HEK293 (cell line): Measurements from ENCODE around the gene AKR1C3.

Experiments used
- CTCF ChIA-PET: fragments of 350-600 bp; formaldehyde crosslinking; extraction: SDS; loops from one replicate; lab custom pipeline; 2021; ENCODE audit warnings: antibody characterized with exemption; lab: Yijun Ruan, JAX
- POLR2A ChIA-PET: fragments of 300-600 bp; formaldehyde crosslinking; extraction: SDS; loops from one replicate; lab custom pipeline; 2020; ENCODE audit warnings: antibody characterized with exemption, inconsistent platforms; lab: Yijun Ruan, JAX
- H3K27ac ChIP-seq: fragments of 200-500 bp; sonication (Bioruptor generic); 2 replicates; pipeline ENCODE4 v1.5.1; 2014; ENCODE audit warnings: low read depth, low read length, control low read depth, inconsistent platforms; ENCODE audit errors: extremely low read depth
- H3K36me3 ChIP-seq, 2 experiments: fragments of 200-500 bp in 1 of 2; sonication (Bioruptor generic) in 1 of 2; 1 replicate in 1 of 2; 2 replicates in 1 of 2; pipeline ENCODE4 v1.5.1; 2014 to 2017; ENCODE audit warnings: inconsistent platforms in 2 of 2, low read length in 2 of 2; ENCODE audit not compliant: control insufficient read depth in 2 of 2, insufficient read depth in 1 of 2
- H3K4me1 ChIP-seq: fragments of 200-500 bp; sonication (Bioruptor generic); 2 replicates; pipeline ENCODE4 v1.5.1; 2014; ENCODE audit warnings: mild to moderate bottlenecking, low read length, inconsistent platforms; ENCODE audit not compliant: control insufficient read depth, insufficient read depth
- H3K4me3 ChIP-seq: 2 replicates; pipeline ENCODE4 v1.5.1; 2011; ENCODE audit warnings: low read depth, mild to moderate bottlenecking, control low read depth, low read length, moderate library complexity
- H3K9me3 ChIP-seq: fragments of 200-500 bp; sonication (Bioruptor generic); 2 replicates; pipeline ENCODE4 v1.5.1; 2014; ENCODE audit warnings: low read depth, low read length, inconsistent platforms; ENCODE audit not compliant: control insufficient read depth, insufficient read depth
- HOXC10 ChIP-seq: sonication (generic); formaldehyde crosslinking; IDR thresholded peaks from 2 replicates; pipeline ENCODE4 v1.8.1; 2023; ENCODE audit warnings: mild to moderate bottlenecking, missing genetic modification reagents
- TCF7L2 ChIP-seq: IDR thresholded peaks from 2 replicates; pipeline ENCODE4 v1.6.1; 2011; ENCODE audit warnings: low read depth, mild to moderate bottlenecking, inconsistent platforms, low read length, moderate library complexity, borderline replicate concordance
- TRIM28 ChIP-seq: IDR thresholded peaks from 2 replicates; pipeline ENCODE4 v1.6.1; 2011; ENCODE audit warnings: low read length, control low read depth, borderline replicate concordance
- ZNF146 ChIP-seq: fragments of 450-650 bp; formaldehyde crosslinking; IDR thresholded peaks from 2 replicates; pipeline ENCODE4 v1.5.1; 2016; ENCODE audit warnings: missing biosample characterization, missing genetic modification characterization
- ZNF48 ChIP-seq: fragments of 450-650 bp; formaldehyde crosslinking; IDR thresholded peaks from 2 replicates; pipeline ENCODE4 v1.5.1; 2016; ENCODE audit warnings: missing biosample characterization, missing genetic modification characterization
- ZNF548 ChIP-seq: fragments of 450-650 bp; formaldehyde crosslinking; IDR thresholded peaks from 2 replicates; pipeline ENCODE4 v1.5.1; 2016; ENCODE audit warnings: missing biosample characterization, missing genetic modification characterization
- ZNF549 ChIP-seq: fragments of 450-650 bp; IDR thresholded peaks from 2 replicates; pipeline ENCODE4 v1.5.1; 2018; ENCODE audit warnings: missing biosample characterization, missing genetic modification characterization, mild to moderate bottlenecking, inconsistent platforms, moderate library complexity
- ZNF555 ChIP-seq: fragments of 450-650 bp; formaldehyde crosslinking; conservative IDR thresholded peaks from 2 replicates; pipeline ENCODE4 v1.5.1; 2017; ENCODE audit warnings: missing biosample characterization, mild to moderate bottlenecking, missing genetic modification characterization, inconsistent platforms
- ZNF571 ChIP-seq: fragments of 450-650 bp; formaldehyde crosslinking; IDR thresholded peaks from 2 replicates; pipeline ENCODE4 v1.5.0; 2017; ENCODE audit warnings: missing biosample characterization, missing genetic modification characterization
- ZNF624 ChIP-seq: fragments of 450-650 bp; formaldehyde crosslinking; IDR thresholded peaks from 2 replicates; pipeline ENCODE4 v1.5.1; 2017; ENCODE audit warnings: missing biosample characterization, missing genetic modification characterization
- ZNF626 ChIP-seq: fragments of 450-650 bp; sonication (Bioruptor Pico); formaldehyde crosslinking; IDR thresholded peaks from 2 replicates; pipeline ENCODE4 v1.5.1; 2018; ENCODE audit warnings: missing biosample characterization, missing genetic modification characterization, inconsistent platforms
- ZNF660 ChIP-seq: fragments of 450-650 bp; IDR thresholded peaks from 2 replicates; pipeline ENCODE4 v1.5.1; 2018; ENCODE audit warnings: missing biosample characterization, mild to moderate bottlenecking, missing genetic modification characterization
- ZSCAN16 ChIP-seq: fragments of 450-650 bp; formaldehyde crosslinking; IDR thresholded peaks from 2 replicates; pipeline ENCODE4 v1.5.1; 2016; ENCODE audit warnings: missing biosample characterization, missing genetic modification characterization
- TF ChIP-seq, protein P1 (sequence below): fragments of 450-650 bp; formaldehyde crosslinking; IDR thresholded peaks from 2 replicates; pipeline ENCODE4 v1.5.1; 2016; ENCODE audit warnings: missing biosample characterization, missing genetic modification characterization
- TF ChIP-seq, protein P2 (sequence below): fragments of 450-650 bp; formaldehyde crosslinking; IDR thresholded peaks from 2 replicates; pipeline ENCODE4 v1.5.1; 2016; ENCODE audit warnings: missing biosample characterization, missing genetic modification characterization, borderline replicate concordance
- TF ChIP-seq, protein P3 (sequence below): fragments of 450-650 bp; formaldehyde crosslinking; IDR thresholded peaks from 2 replicates; pipeline ENCODE4 v1.5.1; 2016; ENCODE audit warnings: missing biosample characterization, missing genetic modification characterization
- TF ChIP-seq, protein P4 (sequence below): fragments of 450-650 bp; formaldehyde crosslinking; IDR thresholded peaks from 2 replicates; pipeline ENCODE4 v1.5.1; 2016; ENCODE audit warnings: missing biosample characterization, missing genetic modification characterization
- TF ChIP-seq, protein P5 (sequence below): fragments of 450-650 bp; formaldehyde crosslinking; IDR thresholded peaks from 2 replicates; pipeline ENCODE4 v1.5.1; 2016; ENCODE audit warnings: missing biosample characterization, missing genetic modification characterization, low read depth
- TF ChIP-seq, protein P6 (sequence below): fragments of 450-650 bp; formaldehyde crosslinking; IDR thresholded peaks from 2 replicates; pipeline ENCODE4 v1.5.1; 2016; ENCODE audit warnings: missing biosample characterization, missing genetic modification characterization
- TF ChIP-seq, protein P7 (sequence below): fragments of 450-650 bp; formaldehyde crosslinking; IDR thresholded peaks from 2 replicates; pipeline ENCODE4 v1.5.1; 2017; ENCODE audit warnings: missing biosample characterization, missing genetic modification characterization

Gene AKR1C3

DNA sequence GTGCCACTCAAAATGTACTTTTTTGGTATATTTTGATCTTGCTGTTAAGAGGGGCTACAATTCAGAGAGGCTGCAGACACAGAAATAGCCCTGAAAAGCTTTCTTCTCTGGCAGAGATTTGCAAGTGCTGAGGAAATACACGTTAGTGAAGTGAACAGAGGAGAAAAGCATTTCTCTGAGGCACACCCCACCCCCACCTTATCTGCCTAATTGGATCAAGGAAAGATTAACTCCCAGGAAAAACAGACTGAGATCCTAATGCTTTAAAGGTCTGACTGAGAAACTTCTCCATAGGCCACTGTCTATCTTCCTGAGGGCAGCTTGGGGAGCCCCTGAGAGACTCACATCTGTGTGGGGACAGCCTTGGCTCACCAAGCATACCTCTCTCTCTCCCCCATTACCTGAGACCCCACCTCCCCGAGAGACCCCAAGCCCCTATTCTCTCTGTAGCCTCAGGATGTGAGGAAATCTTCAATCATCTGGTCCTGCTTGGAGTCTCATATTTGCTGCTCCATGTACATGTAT is 14.8 kb upstream of the AKR1C3 start (continued):
- TF ChIP-seq, protein P1, sequence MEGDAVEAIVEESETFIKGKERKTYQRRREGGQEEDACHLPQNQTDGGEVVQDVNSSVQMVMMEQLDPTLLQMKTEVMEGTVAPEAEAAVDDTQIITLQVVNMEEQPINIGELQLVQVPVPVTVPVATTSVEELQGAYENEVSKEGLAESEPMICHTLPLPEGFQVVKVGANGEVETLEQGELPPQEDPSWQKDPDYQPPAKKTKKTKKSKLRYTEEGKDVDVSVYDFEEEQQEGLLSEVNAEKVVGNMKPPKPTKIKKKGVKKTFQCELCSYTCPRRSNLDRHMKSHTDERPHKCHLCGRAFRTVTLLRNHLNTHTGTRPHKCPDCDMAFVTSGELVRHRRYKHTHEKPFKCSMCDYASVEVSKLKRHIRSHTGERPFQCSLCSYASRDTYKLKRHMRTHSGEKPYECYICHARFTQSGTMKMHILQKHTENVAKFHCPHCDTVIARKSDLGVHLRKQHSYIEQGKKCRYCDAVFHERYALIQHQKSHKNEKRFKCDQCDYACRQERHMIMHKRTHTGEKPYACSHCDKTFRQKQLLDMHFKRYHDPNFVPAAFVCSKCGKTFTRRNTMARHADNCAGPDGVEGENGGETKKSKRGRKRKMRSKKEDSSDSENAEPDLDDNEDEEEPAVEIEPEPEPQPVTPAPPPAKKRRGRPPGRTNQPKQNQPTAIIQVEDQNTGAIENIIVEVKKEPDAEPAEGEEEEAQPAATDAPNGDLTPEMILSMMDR = no peak
- TF ChIP-seq, protein P2, sequence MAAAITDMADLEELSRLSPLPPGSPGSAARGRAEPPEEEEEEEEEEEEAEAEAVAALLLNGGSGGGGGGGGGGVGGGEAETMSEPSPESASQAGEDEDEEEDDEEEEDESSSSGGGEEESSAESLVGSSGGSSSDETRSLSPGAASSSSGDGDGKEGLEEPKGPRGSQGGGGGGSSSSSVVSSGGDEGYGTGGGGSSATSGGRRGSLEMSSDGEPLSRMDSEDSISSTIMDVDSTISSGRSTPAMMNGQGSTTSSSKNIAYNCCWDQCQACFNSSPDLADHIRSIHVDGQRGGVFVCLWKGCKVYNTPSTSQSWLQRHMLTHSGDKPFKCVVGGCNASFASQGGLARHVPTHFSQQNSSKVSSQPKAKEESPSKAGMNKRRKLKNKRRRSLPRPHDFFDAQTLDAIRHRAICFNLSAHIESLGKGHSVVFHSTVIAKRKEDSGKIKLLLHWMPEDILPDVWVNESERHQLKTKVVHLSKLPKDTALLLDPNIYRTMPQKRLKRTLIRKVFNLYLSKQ = no peak
- TF ChIP-seq ZNF146 (tag by site-specific recombination) = no peak
- no peak for TF ChIP-seq TCF7L2
- no peak for TF ChIP-seq ZNF624 (tag by site-specific recombination)
- TF ChIP-seq, protein P3, sequence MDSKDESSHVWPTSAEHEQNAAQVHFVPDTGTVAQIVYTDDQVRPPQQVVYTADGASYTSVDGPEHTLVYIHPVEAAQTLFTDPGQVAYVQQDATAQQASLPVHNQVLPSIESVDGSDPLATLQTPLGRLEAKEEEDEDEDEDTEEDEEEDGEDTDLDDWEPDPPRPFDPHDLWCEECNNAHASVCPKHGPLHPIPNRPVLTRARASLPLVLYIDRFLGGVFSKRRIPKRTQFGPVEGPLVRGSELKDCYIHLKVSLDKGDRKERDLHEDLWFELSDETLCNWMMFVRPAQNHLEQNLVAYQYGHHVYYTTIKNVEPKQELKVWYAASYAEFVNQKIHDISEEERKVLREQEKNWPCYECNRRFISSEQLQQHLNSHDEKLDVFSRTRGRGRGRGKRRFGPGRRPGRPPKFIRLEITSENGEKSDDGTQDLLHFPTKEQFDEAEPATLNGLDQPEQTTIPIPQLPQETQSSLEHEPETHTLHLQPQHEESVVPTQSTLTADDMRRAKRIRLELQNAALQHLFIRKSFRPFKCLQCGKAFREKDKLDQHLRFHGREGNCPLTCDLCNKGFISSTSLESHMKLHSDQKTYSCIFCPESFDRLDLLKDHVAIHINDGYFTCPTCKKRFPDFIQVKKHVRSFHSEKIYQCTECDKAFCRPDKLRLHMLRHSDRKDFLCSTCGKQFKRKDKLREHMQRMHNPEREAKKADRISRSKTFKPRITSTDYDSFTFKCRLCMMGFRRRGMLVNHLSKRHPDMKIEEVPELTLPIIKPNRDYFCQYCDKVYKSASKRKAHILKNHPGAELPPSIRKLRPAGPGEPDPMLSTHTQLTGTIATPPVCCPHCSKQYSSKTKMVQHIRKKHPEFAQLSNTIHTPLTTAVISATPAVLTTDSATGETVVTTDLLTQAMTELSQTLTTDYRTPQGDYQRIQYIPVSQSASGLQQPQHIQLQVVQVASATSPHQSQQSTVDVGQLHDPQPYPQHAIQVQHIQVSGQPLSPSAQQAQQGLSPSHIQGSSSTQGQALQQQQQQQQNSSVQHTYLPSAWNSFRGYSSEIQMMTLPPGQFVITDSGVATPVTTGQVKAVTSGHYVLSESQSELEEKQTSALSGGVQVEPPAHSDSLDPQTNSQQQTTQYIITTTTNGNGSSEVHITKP (tag by site-specific recombination) = no peak
- no peak for TF ChIP-seq ZSCAN16 (tag by site-specific recombination)
- TF ChIP-seq ZNF571 (tag by site-specific recombination) = no peak
- TF ChIP-seq, all 188 proteins: peak for 0

DNA sequence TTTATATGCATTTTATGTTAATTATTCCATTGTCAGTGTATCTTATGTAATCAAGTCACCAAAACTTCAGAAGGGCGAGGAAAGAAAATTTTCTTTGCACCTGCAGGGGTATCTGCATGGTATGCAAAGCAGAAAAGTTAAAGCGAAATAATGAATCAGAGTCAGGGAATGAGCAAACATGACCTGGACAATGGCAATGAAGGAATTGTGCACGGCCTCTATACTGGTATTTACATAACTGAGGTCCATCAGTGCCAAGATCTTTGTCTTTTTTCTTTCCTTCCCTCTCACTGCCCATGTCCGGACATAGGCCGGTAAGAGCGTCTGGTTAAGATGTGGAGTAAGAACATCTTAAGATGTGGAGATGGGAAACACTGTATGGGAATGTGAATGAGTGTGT is 14.4 kb upstream of the AKR1C3 start:
- Histone ChIP-seq H3K9me3 (no peaks in the 10 kb centered on the region), H3K4me1 (no peaks in the 10 kb centered on the region)
- CTCF ChIA-PET = no interaction called here
- TF ChIP-seq ZNF548 (tag by site-specific recombination) (no peak), ZNF626 (no peak), ZNF555 (tag by site-specific recombination) (no peak), HOXC10 (CRISPR knock-in tag) (no peak), ZNF48 (tag by site-specific recombination) (no peak), ZNF549 (tag by site-specific recombination) (no peak), ZNF660 (no peak), TRIM28 (no peak)
- TF ChIP-seq, protein P4, sequence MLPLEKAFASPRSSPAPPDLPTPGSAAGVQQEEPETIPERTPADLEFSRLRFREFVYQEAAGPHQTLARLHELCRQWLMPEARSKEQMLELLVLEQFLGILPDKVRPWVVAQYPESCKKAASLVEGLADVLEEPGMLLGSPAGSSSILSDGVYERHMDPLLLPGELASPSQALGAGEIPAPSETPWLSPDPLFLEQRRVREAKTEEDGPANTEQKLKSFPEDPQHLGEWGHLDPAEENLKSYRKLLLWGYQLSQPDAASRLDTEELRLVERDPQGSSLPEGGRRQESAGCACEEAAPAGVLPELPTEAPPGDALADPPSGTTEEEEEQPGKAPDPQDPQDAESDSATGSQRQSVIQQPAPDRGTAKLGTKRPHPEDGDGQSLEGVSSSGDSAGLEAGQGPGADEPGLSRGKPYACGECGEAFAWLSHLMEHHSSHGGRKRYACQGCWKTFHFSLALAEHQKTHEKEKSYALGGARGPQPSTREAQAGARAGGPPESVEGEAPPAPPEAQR (tag by site-specific recombination) = no peak
- TF ChIP-seq, protein P5, sequence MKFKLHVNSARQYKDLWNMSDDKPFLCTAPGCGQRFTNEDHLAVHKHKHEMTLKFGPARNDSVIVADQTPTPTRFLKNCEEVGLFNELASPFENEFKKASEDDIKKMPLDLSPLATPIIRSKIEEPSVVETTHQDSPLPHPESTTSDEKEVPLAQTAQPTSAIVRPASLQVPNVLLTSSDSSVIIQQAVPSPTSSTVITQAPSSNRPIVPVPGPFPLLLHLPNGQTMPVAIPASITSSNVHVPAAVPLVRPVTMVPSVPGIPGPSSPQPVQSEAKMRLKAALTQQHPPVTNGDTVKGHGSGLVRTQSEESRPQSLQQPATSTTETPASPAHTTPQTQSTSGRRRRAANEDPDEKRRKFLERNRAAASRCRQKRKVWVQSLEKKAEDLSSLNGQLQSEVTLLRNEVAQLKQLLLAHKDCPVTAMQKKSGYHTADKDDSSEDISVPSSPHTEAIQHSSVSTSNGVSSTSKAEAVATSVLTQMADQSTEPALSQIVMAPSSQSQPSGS (tag by site-specific recombination) = no peak
- TF ChIP-seq, protein P6, sequence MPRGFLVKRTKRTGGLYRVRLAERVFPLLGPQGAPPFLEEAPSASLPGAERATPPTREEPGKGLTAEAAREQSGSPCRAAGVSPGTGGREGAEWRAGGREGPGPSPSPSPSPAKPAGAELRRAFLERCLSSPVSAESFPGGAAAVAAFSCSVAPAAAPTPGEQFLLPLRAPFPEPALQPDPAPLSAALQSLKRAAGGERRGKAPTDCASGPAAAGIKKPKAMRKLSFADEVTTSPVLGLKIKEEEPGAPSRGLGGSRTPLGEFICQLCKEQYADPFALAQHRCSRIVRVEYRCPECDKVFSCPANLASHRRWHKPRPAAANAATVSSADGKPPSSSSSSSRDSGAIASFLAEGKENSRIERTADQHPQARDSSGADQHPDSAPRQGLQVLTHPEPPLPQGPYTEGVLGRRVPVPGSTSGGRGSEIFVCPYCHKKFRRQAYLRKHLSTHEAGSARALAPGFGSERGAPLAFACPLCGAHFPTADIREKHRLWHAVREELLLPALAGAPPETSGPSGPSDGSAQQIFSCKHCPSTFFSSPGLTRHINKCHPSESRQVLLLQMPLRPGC (tag by site-specific recombination) = no peak
- TF ChIP-seq, protein P7, sequence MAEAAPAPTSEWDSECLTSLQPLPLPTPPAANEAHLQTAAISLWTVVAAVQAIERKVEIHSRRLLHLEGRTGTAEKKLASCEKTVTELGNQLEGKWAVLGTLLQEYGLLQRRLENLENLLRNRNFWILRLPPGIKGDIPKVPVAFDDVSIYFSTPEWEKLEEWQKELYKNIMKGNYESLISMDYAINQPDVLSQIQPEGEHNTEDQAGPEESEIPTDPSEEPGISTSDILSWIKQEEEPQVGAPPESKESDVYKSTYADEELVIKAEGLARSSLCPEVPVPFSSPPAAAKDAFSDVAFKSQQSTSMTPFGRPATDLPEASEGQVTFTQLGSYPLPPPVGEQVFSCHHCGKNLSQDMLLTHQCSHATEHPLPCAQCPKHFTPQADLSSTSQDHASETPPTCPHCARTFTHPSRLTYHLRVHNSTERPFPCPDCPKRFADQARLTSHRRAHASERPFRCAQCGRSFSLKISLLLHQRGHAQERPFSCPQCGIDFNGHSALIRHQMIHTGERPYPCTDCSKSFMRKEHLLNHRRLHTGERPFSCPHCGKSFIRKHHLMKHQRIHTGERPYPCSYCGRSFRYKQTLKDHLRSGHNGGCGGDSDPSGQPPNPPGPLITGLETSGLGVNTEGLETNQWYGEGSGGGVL (tag by site-specific recombination) = no peak
- TF ChIP-seq, all 188 proteins: peak for 0
- Histone ChIP-seq H3K27ac (no peak overlapping the region), H3K36me3 (no peaks in the 10 kb centered on the region), H3K4me3 (no peak overlapping the region)
- POLR2A ChIA-PET = no interaction called here
